Kidney epithelial cell (primary cell): ENCODE data around the gene PELI2. TPM values are rescaled to one million over a fixed set of nuclear protein-coding genes. Genes with fewer than 3 reads are reported as not detected.
A peak's percentile ranks its signal among the peaks of the same experiment; 100 is the strongest.

Experiments
- DNase-seq: peaks from one replicate; pipeline ENCODE4 v3.0.0-alpha.2; 2010; ENCODE audit warnings: low read depth
- H3K27me3 ChIP-seq: 2 replicates; pipeline ENCODE4 v1.6.0; 2011; ENCODE audit warnings: low read length; ENCODE audit not compliant: control insufficient read depth, insufficient read depth
- H3K36me3 ChIP-seq: 2 replicates; pipeline ENCODE4 v1.5.1; 2011; ENCODE audit warnings: low read length; ENCODE audit not compliant: control insufficient read depth, insufficient read depth
- H3K4me3 ChIP-seq: 2 replicates; pipeline ENCODE4 v1.5.1; 2011; ENCODE audit warnings: low read depth, mild to moderate bottlenecking, control low read depth, low read length
- CTCF ChIP-seq: IDR thresholded peaks from 2 replicates; pipeline ENCODE4 v1.5.1; 2011; ENCODE audit warnings: mild to moderate bottlenecking, moderate library complexity, low read length, control low read depth, inconsistent platforms; ENCODE audit not compliant: insufficient read depth, poor library complexity, severe bottlenecking
- total RNA-seq: library from RNA; depleted of rRNA; stranded (reverse); fragments of >200 nt; gene quantifications from 2 replicates; pipeline ENCODE4 v1.2.3, GENCODE V29; 2015

The PELI2 gene
- total RNA-seq, 1 donor from 2014 or later, result 4.8 TPM

- no peak overlapping the region for H3K4me3 ChIP-seq
- no peaks in the 10 kb centered on the region for H3K36me3 ChIP-seq
- DNase-seq, result no peak
- TF ChIP-seq CTCF, result no peak
- H3K27me3 ChIP-seq, result no peaks in the 10 kb centered on the region
Observed at GRCh38 chr14:56135001-56135400, 16.8 kb downstream of the PELI2 start.

- no peak for TF ChIP-seq CTCF
- H3K36me3 ChIP-seq, result no peaks in the 10 kb centered on the region
- DNase-seq, result no peak
- H3K4me3 ChIP-seq, result no peak overlapping the region
- H3K27me3 ChIP-seq, result no peaks in the 10 kb centered on the region
Observed at GRCh38 chr14:56135668-56136067, 17.5 kb downstream of the PELI2 start.

GRCh38 chr14:56136571-56137452 lies 18.6 kb downstream of the PELI2 start:
- DNase-seq, result no peak
- no peak for TF ChIP-seq CTCF
- Histone ChIP-seq H3K27me3 (no peaks in the 10 kb centered on the region), H3K36me3 (no peaks in the 10 kb centered on the region), H3K4me3 (no peak overlapping the region)

GRCh38 chr14:56137453-56137807 lies 19.2 kb downstream of the PELI2 start:
- no peak for TF ChIP-seq CTCF
- H3K36me3 ChIP-seq, result no peaks in the 10 kb centered on the region
- no peak overlapping the region for H3K4me3 ChIP-seq
- no peaks in the 10 kb centered on the region for H3K27me3 ChIP-seq
- DNase-seq, result no peak

- no peaks in the 10 kb centered on the region for H3K36me3 ChIP-seq
- no peak for DNase-seq
- H3K4me3 ChIP-seq, result peak overlapping the region; percentile 17
- no peak for TF ChIP-seq CTCF
- no peaks in the 10 kb centered on the region for H3K27me3 ChIP-seq
Observed at GRCh38 chr14:56137849-56138248, 19.6 kb downstream of the PELI2 start.

- TF ChIP-seq CTCF, result no peak
- no peaks in the 10 kb centered on the region for H3K27me3 ChIP-seq
- DNase-seq, result no peak
Observed at GRCh38 chr14:56138928-56139327, 20.7 kb downstream of the PELI2 start.

More at GRCh38 chr14:56138928-56139327, 20.7 kb downstream of the PELI2 start:
- Histone ChIP-seq H3K36me3 (no peaks in the 10 kb centered on the region), H3K4me3 (no peak overlapping the region)
